IPS-NIHi11 (cell line): ENCODE results near the gene AEBP1.

ENCODE experiments used
- DNase-seq: peaks from one replicate; pipeline ENCODE4 v3.0.0; 2012; ENCODE audit warnings: mixed read lengths, low spot score

AEBP1 gene

DNA sequence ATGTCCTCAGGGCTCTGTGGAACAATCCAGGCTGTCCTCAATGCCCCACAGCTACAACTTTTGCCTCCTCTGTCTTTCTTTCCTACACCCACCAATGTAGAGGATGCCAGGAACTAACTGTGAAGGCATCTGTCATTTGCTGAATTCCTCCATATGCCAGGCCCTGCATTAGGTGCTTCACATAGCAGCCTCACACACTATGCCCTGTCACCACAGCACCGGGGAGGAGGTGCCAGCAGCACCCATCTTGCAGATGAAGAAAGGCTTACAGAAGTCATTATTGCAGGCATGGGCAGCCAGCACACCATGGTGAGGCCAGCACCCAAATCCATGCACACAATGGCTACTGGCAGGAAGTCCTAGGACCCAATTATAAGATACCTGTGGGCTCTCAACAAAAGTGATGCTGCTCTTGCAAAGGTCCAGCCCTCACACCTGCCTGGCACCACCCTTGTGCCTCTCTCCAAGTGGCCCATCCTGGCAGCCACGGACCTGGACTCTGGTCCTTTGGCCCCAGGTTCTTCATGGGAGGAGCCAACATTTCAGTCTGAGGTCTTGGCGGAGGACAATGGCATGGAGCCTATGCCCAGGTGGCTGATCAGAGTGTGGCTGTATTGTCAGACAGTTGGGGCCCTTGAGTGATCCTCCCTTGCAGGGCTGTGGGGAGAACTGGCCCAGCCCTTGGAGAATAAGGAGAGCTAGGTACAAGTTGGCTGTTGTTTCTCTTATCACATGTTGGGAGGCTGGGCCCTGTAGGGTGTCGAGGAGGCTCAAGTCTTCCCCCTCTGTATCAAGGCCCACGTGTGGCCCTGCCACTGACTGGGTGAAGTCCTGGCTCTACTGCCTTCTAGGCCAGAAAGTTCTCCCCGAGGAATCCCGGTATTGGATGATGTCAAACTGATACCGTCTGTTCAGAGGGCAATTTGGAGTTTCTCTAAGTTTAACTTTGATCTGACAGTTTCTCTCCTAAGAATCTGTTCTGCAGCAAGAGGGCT is 51.3 kb downstream of the AEBP1 start:
- no peak for DNase-seq

DNA sequence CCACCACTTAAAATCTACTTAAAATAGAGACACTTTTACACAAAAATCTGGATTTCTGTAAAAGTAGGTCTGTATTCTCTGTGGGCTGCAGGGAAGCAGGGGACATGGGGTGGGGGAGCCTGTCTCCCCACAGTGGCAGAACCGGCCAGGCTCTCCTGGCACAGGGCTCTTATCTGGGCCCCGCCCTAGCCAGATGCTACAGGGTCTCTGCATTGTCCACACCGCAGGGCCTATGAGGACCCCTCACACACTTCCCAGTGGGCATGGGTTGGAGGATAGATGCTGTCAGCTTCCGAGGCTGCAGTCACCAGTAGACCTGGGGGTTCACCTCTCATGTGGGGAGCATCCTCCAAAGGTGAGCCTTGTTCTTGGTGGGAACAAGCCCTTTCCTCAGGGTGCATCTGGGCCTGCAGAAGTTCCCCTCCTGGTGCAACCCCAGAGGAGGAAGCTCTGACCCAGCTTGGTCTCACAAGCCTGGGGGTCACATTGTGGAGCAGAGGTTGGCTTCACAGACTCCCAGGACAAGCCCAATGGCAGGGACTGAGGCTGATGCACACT is 52.4 kb downstream of the AEBP1 start:
- DNase-seq, result no peak

DNA sequence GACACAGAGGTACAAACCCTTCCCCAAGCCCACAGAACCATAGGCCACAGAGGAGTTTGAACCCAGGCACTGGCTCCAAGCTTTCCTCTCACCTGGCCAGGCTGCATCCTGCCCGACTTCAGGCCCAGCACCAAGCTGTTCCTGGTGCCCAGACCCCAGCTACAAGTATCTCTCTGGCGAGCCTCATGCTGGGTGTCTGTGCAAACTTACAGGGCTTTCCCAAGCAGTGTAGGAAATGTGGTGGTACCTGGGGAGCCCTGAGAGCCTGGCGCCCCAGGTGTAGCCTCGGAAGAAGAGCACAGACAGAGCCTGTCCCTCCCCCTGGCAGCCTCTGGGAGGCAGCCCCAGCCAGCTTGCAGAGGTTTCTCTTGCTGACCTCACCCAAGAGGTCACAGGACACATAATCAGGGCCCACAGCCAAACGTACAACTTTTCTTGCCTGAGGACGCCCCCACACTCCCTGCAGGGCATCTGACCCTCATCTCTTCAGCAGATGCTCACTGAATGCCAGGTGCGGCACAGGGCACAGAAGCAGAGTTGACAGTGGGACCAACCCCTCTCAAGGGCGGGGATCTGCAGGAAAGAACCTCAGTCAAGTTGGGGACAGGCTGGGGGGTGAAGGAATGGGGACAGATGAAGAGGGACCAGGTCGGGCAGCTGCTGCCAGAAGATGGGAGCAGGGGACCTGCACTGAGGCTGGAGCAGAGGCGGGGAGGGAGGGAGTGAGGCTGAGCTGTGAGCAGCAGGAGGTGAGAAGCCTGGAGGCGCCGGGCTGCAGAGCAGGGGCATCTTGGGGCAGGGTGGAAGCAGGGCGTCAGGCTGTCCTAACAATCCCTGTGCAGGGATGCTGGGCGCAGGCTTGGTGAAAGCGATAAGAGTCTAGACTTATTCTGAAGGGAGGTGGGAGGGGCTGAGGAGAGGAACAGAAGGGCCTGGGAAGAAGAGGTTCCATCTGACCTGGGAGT is 53.3 kb downstream of the AEBP1 start:
- DNase-seq, result peak; percentile 62

DNA sequence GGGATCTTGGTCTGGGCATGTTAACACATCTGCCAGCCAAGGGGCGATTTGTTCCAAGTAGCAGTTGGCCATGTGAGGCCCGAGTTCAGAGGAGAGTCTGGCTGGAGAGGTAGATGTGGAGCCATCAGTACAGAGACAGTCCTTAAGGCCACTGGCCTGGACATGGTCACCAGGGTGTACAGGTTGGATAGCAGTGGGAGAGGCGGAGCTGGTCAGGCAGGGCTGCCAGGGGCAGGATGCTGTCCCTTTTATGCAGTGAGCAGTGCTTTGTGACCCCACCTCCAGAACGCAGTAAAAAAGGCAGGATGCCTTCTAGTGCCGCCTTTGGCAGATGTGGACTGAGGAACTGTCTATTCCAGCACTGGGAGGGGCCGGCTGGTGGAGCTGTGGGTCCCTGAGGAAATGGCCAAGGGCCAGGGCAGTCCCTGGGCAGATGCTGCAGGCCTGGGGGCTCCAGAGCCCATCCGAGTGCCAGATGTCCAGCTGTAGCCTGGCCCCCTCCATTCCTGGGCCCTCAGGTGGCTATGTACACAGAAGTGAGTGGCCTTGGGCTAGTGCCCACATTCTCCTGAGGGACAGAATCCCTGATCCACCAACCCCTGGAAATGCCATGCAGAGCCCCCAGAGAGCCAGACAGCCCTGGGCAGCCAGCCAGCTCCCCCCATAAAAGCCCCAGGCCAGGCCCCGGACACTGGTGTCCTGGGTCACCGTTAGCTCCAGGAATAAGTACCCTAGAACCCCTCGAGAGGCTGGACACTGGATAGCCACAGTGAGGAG is 54.1 kb downstream of the AEBP1 start:
- DNase-seq, result no peak

DNA sequence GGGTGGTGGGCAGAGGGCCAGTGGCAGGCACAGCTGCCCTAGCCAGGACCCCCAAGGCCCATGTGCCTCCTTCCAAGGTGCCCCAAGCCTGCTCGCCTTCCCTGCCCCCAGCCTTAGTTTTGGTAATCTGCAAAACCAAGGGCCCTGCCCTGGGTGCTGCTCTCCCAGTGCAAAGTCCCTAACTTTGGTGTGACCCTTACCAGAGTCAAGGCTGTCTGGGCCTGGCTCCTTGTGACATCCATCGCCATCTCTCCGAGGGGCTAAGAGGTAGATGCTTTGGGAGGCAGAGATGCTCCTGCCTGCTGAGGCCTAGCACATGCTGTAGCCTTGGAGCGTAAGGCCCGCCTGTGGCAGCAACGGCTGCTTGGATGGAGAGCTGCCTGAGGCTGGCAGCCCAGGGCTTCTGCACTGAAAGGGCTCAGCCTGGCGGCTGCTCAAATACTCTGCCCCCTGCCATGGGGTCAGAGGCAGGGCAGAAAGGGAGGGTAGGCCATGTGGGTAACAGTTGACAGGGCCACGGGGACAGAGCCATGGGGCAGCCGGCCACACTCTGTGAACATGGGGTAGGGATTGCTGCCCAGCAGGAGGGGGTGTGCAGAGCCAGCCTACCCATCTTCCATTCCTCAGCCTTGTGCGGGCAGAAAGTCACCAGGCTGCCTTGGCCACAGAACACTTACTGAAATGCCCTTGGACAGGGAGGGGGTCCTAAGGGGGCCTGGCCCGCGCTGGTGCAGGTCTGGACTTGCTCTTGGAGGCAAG is 54.9 kb downstream of the AEBP1 start:
- no peak for DNase-seq

DNA sequence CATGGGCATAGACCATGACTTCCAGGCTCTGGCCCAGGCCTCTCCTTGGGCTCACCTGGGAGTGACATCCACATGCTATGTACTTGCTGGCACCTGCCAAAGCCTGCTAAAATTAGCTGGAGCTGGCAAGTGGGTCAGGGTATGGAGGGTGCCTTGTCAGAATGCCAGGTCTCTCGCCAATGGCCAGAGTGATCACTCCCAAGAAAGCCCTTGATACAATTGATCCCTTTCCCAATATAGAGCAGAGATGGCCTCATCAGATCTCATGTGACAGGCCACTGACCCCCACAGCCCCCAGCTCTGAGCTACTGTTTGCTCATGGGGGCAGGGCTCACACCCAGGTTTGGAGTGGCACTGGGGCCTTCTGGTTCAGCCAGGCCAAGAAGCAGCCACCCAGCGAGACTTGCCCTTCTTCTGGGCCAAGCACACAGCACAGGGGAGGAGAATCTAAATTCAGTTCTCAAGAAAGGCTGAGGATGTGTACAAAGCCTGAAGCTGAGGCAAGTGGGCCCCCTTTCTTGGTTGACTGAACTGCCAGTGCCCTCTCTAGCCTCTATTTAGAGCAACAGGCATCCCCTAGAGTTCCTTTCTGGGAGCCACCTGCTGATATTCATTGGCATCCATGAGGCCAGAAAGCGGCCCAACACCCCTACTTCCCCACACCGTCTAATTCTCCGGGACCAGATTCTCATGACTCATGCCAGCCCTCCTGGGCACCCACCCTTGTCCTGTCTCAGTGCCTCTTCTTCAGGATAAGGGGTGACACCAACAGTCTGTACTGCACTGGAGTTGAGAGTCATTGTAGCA is 55.9 kb downstream of the AEBP1 start:
- DNase-seq, result no peak

DNA sequence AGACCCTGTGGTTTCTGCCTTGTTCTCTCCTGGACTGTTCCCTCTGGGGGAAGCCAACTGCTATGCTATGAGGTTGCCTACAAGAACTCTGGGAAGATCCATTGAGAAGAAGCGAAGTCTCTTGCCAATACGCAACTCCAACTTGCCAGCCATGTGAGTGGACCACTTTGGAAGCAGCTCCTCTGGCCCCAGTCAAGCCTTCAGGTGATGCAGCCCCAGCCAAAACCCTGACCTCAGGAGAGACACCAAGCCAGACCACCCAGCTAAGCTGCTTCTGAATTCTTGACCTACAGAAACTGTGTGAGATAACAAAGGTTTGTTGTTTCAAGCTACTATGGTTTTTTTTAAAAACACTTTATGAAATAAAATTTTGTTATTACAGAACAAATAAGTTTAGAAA is 57.2 kb downstream of the AEBP1 start:
- DNase-seq, result no peak

DNA sequence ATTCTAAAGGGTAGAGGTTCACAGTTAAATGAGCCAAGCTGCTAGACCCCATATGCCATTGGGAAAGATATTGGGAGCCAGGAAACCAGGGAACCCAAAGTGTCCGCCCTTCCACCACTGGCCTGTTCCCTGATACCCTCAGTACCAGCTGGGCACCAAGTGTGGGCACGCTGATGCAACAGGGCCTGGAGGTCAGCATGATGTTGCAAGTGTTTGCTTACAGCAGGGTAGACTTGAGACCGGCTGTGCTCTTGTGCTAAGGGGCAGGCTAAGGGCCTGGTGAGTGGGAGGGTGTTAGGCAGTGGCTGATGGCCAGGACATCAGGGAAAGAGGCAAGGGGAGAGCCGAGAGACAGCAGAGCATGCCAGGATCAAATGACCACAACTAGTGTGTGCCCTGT is 58.0 kb downstream of the AEBP1 start:
- DNase-seq, result no peak

DNA sequence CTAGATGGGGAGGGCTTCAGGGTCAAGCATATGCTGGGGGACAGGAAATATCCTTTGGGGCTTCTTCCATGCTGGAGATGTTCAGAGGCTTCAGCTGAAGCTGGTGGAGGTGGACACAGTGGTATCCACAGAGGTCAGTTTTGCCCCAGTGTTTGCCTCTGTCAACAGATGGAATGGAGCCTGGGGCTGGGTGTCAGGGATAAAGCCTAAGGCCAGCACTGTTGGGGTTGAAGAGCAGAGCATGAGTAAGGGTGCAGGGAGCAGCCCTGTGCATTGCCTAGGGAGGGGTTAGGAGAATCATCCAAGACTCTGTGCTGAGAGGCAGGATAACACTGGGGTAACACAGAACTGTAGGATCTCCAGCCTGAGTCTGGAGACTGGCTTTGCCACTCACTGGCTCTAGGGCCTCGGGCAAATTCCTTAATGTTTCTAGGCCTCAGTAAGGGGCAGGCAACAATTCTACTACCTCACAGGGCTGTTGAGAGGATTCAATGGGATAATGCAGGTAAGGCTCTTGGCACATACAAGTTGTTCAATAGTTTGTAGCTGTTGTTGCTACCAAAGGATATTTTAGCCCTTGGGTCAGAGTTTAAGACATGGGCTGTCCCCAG is 58.7 kb downstream of the AEBP1 start:
- no peak for DNase-seq

DNA sequence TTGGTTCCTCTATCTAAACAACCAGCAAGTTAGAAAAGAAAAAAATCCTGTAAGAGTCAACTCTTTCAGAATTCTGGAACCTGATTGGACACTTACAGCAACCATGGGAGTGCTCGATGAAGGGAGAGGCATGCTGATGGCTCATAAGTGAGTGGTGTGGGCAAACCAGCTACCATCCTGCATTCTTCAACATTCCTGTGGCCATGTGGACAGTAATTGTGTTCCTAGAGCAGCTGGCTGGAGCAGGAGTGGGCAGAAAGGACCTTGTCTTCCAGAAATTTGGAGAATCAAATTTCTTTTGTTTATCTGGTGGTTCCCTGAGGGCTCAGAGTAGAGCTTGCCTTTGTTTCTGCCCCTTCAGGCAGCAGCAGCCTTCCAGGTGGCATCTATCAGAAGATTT is 59.4 kb downstream of the AEBP1 start:
- peak; percentile 49 for DNase-seq
